Retina (tissue), 1 donor: ENCODE measurements around the gene HSD17B10.
A peak's percentile ranks its signal among the peaks of the same experiment; 100 is the strongest.
"Not testable (repeated sequence)": the region's sequence is repeated elsewhere in the genome, so short reads cannot be mapped to it uniquely, and the experiment has no call there.

Experiments
- DNase-seq: peaks from one replicate; pipeline ENCODE4 v3.0.0-alpha.2; 2016

The HSD17B10 gene

GRCh38 chrX:53433651-53434639 lies at the start of gene HSD17B10:
Gene HSD17B10, minus strand, starts transcription at chrX:53434370. Its CDS starts 25 bp downstream, at chrX:53434345.
- peak; percentile 82 for DNase-seq

GRCh38 chrX:53483416-53483815 lies 49.2 kb upstream of the HSD17B10 start:
- DNase-seq = no peak

- peak; percentile 43 for DNase-seq
Measured at GRCh38 chrX:53481816-53482465, 47.8 kb upstream of the HSD17B10 start.

- DNase-seq = no peak
Measured at GRCh38 chrX:53481093-53481492, 46.9 kb upstream of the HSD17B10 start.

GRCh38 chrX:53479301-53479700 lies 45.1 kb upstream of the HSD17B10 start:
- no peak for DNase-seq

GRCh38 chrX:53476371-53476770 lies 42.2 kb upstream of the HSD17B10 start:
- DNase-seq = no peak

- no peak for DNase-seq
Measured at GRCh38 chrX:53474707-53475106, 40.5 kb upstream of the HSD17B10 start.

GRCh38 chrX:53471346-53471745 lies 37.2 kb upstream of the HSD17B10 start:
- DNase-seq = no peak

- DNase-seq = not testable (repeated sequence)
Measured at GRCh38 chrX:53468659-53469058, 34.5 kb upstream of the HSD17B10 start.

GRCh38 chrX:53458082-53458481 lies 23.9 kb upstream of the HSD17B10 start:
- DNase-seq = no peak

- DNase-seq = no peak
Measured at GRCh38 chrX:53456254-53456653, 22.1 kb upstream of the HSD17B10 start.

GRCh38 chrX:53452812-53453211 lies 18.6 kb upstream of the HSD17B10 start:
- no peak for DNase-seq

GRCh38 chrX:53449632-53450031 lies 15.5 kb upstream of the HSD17B10 start:
- no peak for DNase-seq

GRCh38 chrX:53447441-53447840 lies 13.3 kb upstream of the HSD17B10 start:
- DNase-seq = no peak

- DNase-seq = peak; percentile 11
Measured at GRCh38 chrX:53445977-53446376, 11.8 kb upstream of the HSD17B10 start.

- DNase-seq = no peak
Measured at GRCh38 chrX:53442322-53442631, 8.1 kb upstream of the HSD17B10 start.

- peak; percentile 82 for DNase-seq
Measured at GRCh38 chrX:53441531-53442321, 7.6 kb upstream of the HSD17B10 start.

GRCh38 chrX:53440621-53441517 lies 6.7 kb upstream of the HSD17B10 start:
- DNase-seq = peak; percentile 38

GRCh38 chrX:53440101-53440500 lies 5.9 kb upstream of the HSD17B10 start:
- no peak for DNase-seq

- no peak for DNase-seq
Measured at GRCh38 chrX:53438832-53439230, 4.7 kb upstream of the HSD17B10 start.

GRCh38 chrX:53438174-53438831 lies 4.1 kb upstream of the HSD17B10 start:
- no peak for DNase-seq

GRCh38 chrX:53437206-53437605 lies 3.0 kb upstream of the HSD17B10 start:
- DNase-seq = no peak
